Activated T-helper 1 cell treated with anti-CD3 and anti-CD28 coated beads, Interleukin-2, amount 50 U/mL, for 16 hours (primary cell): ENCODE measurements around the gene NXN.
"Not testable (repeated sequence)": the region's sequence is repeated elsewhere in the genome, so short reads cannot be mapped to it uniquely, and the experiment has no call there.

Experiments used
- DNase-seq, 2 donors: peaks; one replicate each; pipeline ENCODE4 v3.0.0-alpha.2; 2020; ENCODE audit warnings: low read depth in 1 of 2, low spot score in 1 of 2

Gene NXN

DNA sequence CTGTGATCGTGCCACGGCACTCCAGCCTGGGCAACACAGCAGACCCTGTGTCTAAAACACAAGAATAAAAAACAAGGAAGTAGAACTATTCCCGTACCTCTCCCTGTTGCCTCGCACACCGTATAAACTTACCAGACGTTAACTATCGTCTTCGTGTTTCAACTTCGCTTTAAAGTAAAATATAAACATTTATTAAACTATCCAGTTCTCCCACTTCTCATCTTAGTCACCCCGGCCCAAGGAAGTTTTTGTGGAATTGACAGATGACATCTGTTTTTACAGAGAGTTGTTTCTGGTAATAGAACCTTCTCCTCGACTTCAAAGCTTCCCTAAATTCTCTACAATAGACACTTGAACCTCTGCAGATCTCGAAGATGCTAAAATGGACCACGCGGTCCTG lies 83.1 kb downstream of the NXN start:
- no peak for DNase-seq

DNA sequence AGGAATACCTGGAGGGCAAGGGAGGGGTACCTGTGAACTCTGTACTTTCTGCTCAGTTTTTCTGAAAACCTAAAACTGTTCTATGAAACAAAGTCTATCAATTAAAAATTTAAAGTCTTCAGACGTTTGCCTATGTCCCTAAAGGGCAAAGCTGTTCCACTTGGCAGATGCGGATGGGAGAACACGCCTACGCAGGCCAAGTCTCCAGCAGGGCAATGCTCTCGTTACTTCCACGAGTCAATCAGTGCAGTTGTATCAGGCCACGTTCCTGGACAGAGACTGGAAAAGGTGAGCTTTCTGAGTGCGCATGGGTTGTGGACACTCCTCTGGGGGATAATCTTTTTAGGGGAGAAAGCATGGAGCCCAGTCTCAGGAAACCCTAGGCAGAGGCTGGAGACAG lies 86.6 kb downstream of the NXN start:
- no peak for DNase-seq

DNA sequence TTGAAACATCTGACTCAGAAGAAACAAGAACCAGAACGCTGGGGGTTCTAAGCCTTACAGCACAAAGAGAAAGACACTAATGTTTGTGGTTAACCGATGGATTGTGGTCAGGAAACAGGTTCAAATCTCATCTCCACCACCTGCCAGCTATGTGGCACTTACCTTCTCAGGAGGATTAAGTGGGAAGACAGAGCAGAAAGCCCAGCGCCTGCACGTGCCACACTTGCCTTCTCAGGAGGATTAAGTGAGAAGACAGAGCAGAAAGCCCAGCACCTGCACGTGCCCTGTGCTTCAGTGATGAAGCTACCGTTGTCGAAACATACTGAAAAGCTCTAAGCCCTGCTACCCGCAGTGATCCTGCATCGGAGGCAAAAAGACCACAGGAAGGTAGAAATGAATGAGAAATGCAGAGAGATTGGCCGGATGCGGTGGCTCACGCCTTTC lies 90.6 kb downstream of the NXN start:
- no peak for DNase-seq

DNA sequence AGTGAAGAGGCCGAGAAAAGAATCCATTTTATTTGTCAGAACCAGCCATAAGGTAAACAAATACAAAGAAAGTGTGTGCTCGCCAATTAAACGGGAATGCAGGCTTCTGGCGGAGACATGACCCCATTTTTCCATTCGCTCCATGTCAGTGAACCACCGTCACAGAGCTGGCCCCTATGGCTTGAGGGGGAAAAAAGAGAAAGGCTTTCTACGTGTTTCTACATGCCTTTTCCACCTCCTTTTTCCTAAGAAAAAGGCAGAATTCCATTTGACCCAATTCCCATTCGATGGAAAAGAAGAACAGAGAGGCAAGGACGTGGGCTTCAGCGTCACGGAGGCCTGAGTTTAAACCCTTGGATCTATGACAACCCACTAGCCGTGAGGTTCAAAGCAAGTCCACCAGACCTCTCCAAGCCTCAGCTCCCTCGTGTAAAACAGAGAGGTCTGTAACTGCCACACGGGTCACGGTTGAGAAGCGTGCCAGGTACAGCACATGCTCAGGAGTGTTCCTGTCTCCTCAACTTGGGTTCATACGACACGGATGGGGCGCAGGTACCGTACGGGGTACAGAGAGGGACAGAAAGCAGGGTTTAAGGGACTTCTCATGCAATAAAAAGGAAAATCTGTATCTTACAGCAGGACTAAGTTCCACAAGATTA lies 91.9 kb downstream of the NXN start:
- DNase-seq: no peak

DNA sequence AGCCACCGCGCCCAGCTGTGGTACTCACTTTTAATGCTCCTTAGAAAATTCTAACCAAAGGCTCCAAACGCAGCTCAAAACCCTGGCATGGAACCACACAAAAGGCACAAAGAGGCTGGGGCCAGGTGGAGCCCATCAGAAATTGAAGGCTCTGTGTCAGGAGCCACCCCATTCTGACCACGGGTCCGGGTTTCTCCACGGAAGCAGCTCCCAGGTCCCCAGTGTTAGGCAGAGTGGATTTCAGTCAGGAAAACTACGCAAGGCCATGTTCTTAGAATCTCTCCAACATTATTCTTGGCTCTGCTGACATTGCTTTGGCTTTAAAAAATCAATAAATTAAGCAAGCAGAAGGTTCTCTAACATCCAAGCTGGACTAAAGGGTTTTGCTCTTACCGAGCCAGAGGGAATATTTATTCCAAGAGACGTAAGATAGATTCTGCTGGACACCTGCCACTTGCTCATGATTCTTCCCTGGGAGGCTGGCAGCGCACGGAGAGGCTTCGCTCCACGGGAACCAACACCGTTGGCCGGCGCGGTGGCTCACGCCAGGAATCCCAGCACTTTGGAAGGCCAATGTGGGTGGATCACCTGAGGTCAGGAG lies 93.5 kb downstream of the NXN start:
- DNase-seq: no peak

DNA sequence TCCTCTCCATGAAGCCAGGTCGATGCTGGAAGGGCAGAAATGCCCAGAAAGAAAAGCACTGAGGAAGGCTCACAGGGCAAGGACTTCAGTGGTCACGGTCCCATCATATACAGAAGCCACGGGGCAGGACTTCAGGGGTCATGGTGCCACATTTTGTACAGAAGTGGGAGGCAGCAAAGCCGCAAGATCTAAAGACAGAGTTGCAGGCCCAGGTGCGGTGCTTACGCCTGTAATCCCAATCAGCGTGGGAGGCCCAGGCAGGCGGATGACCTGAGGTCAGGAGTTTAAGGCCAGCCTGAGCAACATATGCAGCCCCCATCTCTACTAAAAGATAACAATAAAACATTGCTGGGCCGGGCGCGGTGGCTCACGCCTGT lies 96.0 kb downstream of the NXN start:
- no peak for DNase-seq

DNA sequence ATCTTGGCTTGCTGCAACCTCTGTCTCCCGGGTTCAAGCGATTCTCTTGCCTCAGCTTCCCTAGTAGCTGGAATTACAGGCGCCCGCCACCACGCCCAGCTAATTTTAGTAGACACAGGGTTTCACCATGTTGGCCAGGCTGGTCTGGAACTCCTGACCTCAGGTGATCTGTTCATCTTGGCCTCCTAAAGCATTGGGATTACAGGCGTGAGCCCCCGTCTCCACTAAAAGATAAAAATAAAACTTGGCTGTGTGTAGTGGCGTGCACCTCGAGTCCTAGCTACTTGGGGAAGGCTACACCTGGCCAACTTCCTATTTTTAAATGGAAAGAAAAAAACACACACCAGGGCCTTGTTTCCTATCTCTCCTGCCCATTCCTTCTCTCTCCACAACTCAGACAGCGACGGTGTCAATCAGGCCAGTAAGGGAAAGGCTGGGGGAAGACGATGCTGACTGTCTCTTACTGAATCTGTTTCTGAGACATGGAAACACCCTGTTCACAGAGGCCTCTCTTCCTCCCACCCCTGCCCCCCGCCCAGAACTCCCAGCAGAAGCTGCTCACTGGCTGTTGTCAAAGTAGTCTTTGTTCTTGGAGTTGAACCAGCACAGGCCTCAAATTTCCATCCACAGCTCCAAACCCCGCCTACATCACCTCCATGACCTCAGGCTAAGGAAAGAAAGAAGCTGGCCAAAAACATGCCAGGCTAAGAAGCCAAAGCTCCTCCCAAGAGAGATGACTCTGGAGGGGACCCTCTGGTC lies 96.6 kb downstream of the NXN start:
- no peak for DNase-seq

DNA sequence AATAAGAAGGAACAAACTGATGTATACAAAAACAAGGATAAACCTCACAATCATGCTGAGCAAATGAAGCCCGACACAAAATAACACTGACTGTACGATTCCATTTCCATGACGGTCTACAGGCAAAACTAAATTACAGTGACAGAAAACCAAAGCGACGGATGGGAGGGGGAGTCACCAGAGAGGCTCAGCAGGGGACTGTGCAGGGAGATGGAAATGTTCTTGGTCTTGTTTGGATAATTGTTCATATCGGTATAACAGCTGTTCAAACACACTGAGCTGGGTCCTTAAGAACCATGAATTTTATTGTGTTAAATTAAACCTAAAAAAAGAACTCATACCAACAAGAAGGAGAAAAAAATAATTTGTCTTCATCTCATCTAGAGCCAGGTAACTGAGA lies 97.8 kb downstream of the NXN start:
- no peak for DNase-seq

DNA sequence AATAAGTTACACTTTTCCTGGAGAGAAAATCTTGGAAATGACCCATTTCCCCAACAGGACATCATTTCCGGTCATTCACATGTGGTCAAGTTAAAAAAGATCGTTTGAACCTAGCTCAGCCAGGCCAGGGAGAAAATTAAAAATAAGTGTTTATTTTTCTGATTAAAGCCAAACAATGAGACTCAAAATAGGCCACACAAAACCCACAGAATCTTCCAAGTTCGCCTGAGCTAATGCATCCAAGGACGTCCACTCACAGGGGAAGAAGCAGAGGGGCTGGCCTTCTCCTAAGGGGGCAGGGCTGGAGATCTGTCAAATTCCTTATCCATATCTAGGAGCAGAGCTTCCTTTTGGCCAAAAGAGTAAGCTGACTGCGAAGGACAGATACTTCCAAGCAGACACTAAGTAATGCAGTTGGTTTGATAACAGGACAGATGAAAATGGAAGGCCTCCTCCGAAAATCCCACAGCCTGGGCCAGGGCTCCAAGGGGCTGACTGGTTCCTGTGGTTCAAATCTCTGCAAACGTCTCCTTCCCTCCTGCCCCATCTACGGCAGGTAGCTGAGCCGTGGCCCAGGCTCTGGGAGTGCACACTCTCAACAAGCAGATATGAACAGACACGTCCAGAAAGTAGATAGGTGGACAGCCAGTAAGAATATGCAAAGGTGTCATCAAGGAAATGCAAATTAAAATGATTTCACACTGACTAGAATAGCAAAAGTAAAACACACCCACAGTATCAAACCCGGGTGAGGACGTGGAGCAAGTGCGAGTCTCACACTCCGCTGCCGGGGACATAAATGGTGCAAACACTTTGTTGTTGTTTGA lies 98.9 kb downstream of the NXN start:
- no peak for DNase-seq

DNA sequence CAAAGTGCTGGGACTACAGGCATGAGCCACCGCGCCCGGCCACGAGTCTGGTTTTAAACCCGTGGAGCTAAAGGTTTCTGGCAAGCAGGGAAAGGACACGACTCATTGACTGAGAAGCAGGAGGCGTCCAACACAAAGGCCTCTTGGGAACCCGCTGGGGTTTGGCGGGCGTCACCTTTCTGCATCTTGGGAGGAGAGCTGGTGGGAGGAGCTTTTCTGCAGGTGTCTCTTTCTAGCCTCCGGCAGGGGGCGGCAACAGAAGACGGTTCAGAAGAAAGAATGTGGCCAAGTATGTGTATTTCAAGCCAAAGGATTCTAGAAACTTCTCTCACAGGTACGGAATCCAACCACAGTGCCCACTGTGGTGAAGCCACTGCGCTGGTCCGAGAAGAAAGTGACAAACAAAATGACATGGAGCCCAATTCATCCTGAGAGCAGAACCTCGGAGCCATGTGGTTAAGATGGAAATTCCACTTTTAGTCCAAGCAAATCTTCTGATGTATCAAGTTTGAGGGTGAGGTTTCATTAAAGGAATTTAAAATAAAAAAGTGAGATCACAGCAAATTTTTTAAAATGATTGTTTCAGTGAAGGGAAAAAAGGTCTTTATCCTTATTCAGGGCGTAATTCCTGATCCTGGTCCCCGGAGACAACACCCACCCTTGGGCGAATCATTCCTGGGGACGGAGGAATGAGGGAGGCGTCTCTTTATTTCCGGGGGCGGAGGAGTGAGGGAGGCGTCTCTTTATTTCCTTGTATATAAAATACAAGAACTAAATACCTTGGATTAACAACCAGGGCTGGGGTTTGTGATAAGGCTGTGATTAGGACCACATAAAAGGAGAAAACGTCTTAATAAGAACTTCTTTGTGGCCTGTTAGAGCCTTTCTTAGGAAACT lies 99.8 kb downstream of the NXN start:
- DNase-seq: peak; percentile 36 to 39

DNA sequence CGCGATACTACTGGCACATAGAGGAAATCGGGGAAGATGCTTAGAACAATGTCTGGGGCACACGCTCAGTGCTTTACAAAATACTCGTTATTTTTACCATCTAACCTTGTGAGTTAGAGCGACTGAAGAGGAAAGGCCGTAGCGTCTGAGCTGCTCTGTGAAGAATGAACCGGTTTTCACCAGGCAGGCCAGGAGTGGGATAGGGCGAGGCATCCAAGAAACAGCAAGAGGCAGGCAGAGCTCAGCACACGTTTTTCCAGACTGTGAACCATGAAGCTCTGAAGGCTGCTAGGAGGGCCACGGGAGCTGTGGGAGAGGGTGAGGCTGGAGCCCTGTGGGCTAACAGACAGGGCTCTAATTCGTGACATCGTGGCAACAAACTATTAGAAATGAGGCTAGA lies 101.9 kb downstream of the NXN start:
- DNase-seq: no peak

DNA sequence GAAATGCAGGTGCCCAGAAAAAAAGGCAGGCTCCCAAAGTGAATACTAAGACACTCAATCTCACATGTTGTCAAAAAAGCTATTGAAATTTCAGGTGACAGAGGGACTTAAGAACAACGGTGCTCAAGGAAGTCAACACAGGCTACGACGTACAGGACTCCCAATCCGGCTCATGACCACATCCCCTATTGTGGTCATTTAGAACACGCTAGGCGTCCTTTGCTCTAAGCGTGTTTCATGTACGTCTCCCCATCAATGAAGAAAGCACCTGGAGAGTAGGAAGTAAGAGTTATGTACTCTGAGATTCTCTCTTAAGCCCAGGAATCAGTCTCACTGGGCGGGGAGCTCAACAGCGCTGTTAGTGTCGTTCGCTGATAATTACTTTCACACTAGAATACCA lies 103.3 kb downstream of the NXN start:
- DNase-seq: no peak

DNA sequence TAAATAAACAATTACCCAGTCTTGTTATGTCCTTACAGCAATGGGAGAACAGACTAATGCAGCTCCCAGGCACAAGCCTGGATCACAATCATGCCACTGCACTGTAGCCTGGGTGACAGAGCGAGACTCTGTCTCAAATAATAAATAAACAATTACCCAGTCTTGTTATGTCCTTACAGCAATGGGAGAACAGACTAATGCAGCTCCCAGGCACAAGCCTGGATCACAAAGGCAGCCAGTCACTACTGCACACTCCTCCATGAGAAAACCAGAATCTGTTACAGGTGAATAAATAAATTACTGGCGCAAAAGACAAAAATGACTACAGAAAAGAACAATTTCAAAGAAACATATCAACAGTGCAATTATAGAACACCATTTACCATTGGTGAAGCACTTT lies 105.0 kb downstream of the NXN start:
- not testable (repeated sequence) for DNase-seq

DNA sequence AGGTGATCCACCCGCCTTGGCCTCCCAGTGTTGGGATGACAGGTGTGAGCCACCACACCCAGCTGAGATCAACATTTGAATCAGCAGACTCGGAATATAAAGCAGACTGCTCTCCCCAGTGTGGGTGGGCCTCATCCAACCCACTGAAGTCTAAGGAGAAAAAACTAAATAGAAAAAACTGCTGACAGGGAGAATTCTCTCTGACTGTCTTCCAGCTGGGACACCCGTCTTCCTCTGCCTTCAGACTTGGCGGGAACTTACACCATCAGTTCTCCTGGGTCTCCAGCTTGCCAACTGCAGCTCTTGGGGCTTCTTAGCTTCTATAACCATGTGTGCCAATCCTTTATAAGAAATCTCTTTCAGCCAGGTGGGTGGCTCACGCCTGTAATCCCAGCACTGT lies 106.7 kb downstream of the NXN start:
- no peak for DNase-seq

DNA sequence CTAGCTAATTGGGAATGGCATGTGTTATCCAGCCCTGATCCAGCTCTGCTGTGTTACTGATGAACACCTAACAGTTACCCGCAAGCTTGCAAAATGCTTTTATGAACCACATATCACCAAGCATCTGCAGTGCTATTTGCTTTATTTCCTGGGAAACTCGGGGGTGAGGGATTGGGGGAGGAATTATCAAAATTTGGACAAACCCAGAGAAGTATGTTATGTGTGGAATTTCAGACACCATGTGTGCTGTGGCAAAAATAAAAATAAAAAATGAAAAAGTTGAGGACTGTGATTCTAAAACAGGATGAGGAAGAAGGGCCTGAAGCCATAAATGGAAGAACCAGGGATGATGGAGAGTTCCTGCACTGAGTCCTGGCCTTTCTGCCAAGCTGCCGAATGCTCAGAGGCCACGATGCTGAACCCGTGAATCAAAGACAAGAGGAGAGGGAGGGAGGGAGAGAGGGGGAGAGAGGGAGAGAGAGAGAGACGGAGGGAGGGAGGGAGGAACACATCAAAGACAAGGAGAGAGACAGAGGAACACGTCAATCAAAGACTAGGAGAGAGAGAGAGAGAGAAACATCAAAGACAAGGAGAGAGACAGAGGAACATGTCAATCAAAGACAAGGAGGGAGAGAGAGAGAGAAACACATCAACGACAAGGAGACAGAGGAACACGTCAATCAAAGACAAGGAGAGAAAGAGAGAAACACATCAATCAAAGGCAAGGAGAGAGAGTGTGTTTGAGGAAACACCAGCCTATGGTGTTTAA lies 107.6 kb downstream of the NXN start:
- no peak for DNase-seq

DNA sequence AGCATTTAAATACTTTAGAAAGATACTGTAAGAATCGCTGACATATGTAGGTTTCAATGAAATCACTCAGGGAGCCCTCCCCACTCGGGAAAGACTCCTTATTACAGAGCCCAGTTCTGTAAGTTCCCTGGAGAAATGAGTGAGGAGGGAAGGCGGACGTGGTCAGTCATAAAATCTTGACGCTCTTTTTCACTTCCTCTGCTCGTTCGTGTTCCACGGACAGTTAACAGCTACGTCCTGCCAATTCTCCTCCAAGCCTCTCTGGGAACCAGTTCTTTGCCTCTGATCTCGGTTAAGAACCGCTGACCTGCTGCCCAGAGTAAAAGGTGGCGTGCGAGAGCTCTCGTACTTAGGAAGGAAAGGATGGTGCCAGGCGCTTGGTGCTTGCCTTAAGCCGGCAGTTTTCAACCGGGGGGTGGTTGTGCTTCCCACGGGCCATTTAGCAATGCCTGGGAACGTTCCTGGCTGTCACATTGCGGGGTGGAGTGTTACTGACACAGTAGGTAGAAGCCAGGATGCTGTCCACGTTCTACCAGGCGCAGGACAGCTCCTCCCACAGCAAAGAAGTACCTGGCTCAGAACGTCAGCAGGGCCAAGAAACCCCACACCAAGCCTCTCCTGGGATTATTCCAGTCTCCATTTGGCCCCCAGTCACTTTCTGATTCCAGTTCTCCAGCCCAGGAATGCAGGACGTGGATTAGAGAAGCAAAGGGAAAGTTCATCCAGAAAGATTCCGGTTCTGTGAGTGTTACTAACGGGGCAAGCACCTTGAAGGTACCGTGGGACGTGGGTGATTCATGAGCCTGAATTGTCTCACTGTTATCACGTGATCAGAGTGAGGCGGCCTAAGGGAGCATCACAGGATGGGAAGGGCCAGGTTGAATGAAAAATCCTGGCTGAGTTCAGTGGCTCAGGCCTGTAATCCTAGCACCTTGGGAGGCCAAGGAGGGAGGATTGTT lies 109.7 kb downstream of the NXN start:
- no peak for DNase-seq

DNA sequence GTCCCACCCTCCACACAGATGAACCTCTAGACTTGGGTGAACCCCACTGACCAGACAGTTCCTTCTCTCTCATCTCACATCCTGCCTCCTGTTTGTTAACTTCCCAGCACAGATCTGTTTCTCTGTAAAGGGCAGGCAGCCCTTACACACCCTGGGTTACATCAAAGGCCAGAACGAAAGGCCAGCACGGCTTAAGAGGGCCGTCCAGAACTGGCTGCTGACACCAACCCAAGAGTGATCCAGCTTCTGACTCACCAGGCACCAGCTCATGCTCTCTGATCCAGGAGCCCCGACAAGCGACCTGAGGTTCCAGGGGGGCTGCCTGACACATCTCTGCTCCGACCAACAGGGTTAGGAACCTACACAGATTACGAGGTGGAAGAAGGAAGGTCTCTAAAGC lies 110.5 kb downstream of the NXN start:
- no peak for DNase-seq

DNA sequence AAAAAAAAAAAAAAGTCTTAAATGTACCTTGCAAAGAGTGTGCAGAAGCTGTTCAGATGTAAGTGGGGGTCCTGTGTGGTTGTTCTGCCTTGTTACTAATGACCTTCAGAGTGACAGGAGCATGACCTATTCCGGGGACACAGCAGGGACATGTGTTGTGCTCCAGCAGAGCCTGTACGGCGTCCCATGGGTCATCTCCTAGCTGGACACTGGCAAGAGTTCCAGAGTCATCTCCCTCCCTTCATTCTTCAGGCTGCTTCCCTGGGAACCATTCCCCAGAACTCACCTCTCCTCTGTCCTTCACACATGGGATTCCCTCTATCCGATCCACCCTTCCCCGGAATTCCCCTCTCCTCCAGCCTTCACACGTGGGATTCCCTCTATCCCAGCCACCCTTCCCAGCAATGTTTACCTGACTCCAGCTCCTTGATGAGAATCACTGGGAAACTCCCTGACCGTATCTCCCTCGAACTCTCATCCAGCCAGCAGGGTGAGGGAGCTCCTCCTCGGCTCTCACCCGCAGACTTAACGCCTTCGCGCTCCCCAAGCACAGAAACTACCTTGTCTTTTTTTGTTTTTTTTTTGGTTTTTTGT lies 111.6 kb downstream of the NXN start:
- DNase-seq: no peak
